B cell (primary cell): Measurements from ENCODE around the gene ILDR1. TPM values are rescaled to one million over a fixed set of nuclear protein-coding genes. Genes with fewer than 3 reads are reported as not detected.
A peak's percentile ranks its signal among the peaks of the same experiment; 100 is the strongest.

ENCODE experiments used
- ATAC-seq: fragments of 200-7000 bp; cut with Tn5 transposase; one replicate; pipeline ENCODE4 v1.10.0; 2021; ENCODE audit warnings: low read depth, mild to moderate bottlenecking, moderate number of reproducible peaks, moderate library complexity
- CTCF ChIA-PET: fragments of 350-600 bp; sonication (Branson Sonifier 250); formaldehyde crosslinking; loops from one replicate; lab custom pipeline; 2021; ENCODE audit warnings: antibody characterized with exemption, inconsistent platforms; lab: Charles Lee
- POLR2A ChIA-PET: fragments of 350-600 bp; sonication (Branson Sonifier 250); formaldehyde crosslinking; loops from one replicate; lab custom pipeline; 2021; ENCODE audit warnings: antibody characterized with exemption; lab: Charles Lee
- DNase-seq: peaks from one replicate; pipeline ENCODE4 v3.0.0; 2013
- H2AFZ ChIP-seq: 2 replicates; pipeline ENCODE4 v1.6.1; 2012; ENCODE audit warnings: mild to moderate bottlenecking, low read depth, low read length; ENCODE audit not compliant: insufficient read depth, poor library complexity, severe bottlenecking
- H3K27ac ChIP-seq, 2 donors: 1 replicate in 1 of 2; 2 replicates in 1 of 2; pipeline ENCODE4 v1.5.1; 2012 to 2013; ENCODE audit warnings: low read length in 2 of 2, mild to moderate bottlenecking in 2 of 2, moderate library complexity in 1 of 2
- H3K27me3 ChIP-seq, 4 experiments: fragments of 200-600 bp in 1 of 4; sonication (generic) in 1 of 4; replicated peaks in 1 of 4; 1 replicate in 2 of 4; 2 replicates in 2 of 4; pipeline versions ENCODE4 v1.6.1 to v1.7.0; 2013 to 2016; ENCODE audit warnings: low read length in 3 of 4, mild to moderate bottlenecking in 2 of 4, mixed read lengths in 1 of 4, moderate library complexity in 1 of 4; ENCODE audit not compliant: insufficient read depth in 4 of 4, control insufficient read depth in 3 of 4; ENCODE audit errors: control extremely low read depth in 1 of 4
- H3K36me3 ChIP-seq, 2 experiments: replicated peaks in 1 of 2; 1 replicate in 1 of 2; 2 replicates in 1 of 2; pipeline versions ENCODE4 v1.6.1 to v1.7.1; 2013; ENCODE audit warnings: low read length in 1 of 2; ENCODE audit not compliant: insufficient read depth in 2 of 2, control insufficient read depth in 1 of 2; ENCODE audit errors: control extremely low read depth in 1 of 2, extremely low read depth in 1 of 2
- H3K4me1 ChIP-seq, 2 donors: fragments of 200-600 bp in 1 of 2; sonication (generic) in 1 of 2; 1 replicate in 1 of 2; 2 replicates in 1 of 2; pipeline versions ENCODE4 v1.5.1 to v1.6.1; 2013 to 2017; ENCODE audit warnings: low read length in 2 of 2; ENCODE audit not compliant: control insufficient read depth in 2 of 2, insufficient read depth in 2 of 2
- H3K4me2 ChIP-seq: replicated peaks from 2 replicates; pipeline ENCODE3; 2012; ENCODE audit warnings: mild to moderate bottlenecking, low read depth, low read length; ENCODE audit not compliant: poor library complexity, severe bottlenecking
- H3K4me3 ChIP-seq, 5 experiments: fragments of 200-600 bp in 1 of 5; sonication (generic) in 1 of 5; 1 replicate in 3 of 5; 2 replicates in 2 of 5; pipeline versions ENCODE4 v1.5.1 to v1.7.0; 2011 to 2016; ENCODE audit warnings: low read length in 4 of 5, mild to moderate bottlenecking in 4 of 5, low read depth in 2 of 5, control low read depth in 1 of 5, moderate library complexity in 1 of 5; ENCODE audit not compliant: insufficient read depth in 1 of 5; ENCODE audit errors: control extremely low read depth in 1 of 5, extremely low read depth in 1 of 5
- H3K79me2 ChIP-seq: fragments of 200-600 bp; sonication (generic); one replicate; pipeline ENCODE4 v1.6.0; 2016; ENCODE audit warnings: low read length; ENCODE audit not compliant: control insufficient read depth, insufficient read depth
- H3K9ac ChIP-seq: fragments of 200-600 bp; sonication (generic); 2 replicates; pipeline ENCODE4 v1.6.1; 2017; ENCODE audit warnings: mild to moderate bottlenecking, low read length, moderate library complexity
- H3K9me3 ChIP-seq, 3 donors: one replicate each; pipeline versions ENCODE4 v1.6.1 to v1.7.1; 2013; ENCODE audit warnings: low read length in 2 of 3; ENCODE audit not compliant: control insufficient read depth in 2 of 3, insufficient read depth in 1 of 3; ENCODE audit errors: control extremely low read depth in 1 of 3
- H4K20me1 ChIP-seq: 2 replicates; pipeline ENCODE4 v1.6.0; 2012; ENCODE audit warnings: mild to moderate bottlenecking, low read length; ENCODE audit not compliant: insufficient read depth, control insufficient read depth, poor library complexity, severe bottlenecking
- H3K27ac Mint-ChIP-seq: one replicate; pipeline ENCODE4 v1.8.0; 2021; ENCODE audit warnings: mixed read lengths
- H3K27me3 Mint-ChIP-seq: one replicate; pipeline ENCODE4 v1.8.0; 2021; ENCODE audit warnings: mixed read lengths
- H3K4me1 Mint-ChIP-seq: one replicate; pipeline ENCODE4 v1.8.0; 2021; ENCODE audit warnings: mixed read lengths
- H3K4me3 Mint-ChIP-seq: one replicate; pipeline ENCODE4 v1.8.0; 2021; ENCODE audit warnings: mixed read lengths
- H3K9me3 Mint-ChIP-seq: one replicate; pipeline ENCODE4 v1.8.0; 2022; ENCODE audit warnings: mixed read lengths; ENCODE audit not compliant: insufficient read depth
- EZH2 ChIP-seq: IDR thresholded peaks from 2 replicates; pipeline ENCODE4 v1.6.1; 2012; ENCODE audit warnings: borderline replicate concordance, low read depth, mild to moderate bottlenecking, moderate library complexity, low read length; ENCODE audit not compliant: insufficient read depth, poor library complexity, severe bottlenecking
- WGBS: methylation state at CpG from one replicate; pipeline ENCODE4 v1.1.5; 2013; ENCODE audit warnings: missing lambda C conversion rate; ENCODE audit not compliant: insufficient coverage; 5-methylcytosine and 5-hydroxymethylcytosine counted together
- intact Hi-C: fragments of 100-400 bp; cut with micrococcal nuclease; formaldehyde crosslinking; loops from one replicate; pipeline ENCODE4 v1.10.0; 2022
- polyA plus RNA-seq: library from polyadenylated mRNA; depleted of rRNA; stranded (reverse); fragments of >200 nt; gene quantifications from 2 replicates; pipeline ENCODE4 v1.2.3, GENCODE V29; 2012
- total RNA-seq, 2 donors: library from RNA; stranded (reverse); fragments of 120-200 nt in 1 of 2; gene quantifications; 1 replicate in 1 of 2; 2 replicates in 1 of 2; pipeline versions ENCODE4 v1.2.3 to v1.2.4, GENCODE V29; 2013 to 2022
- TF ChIP-seq, protein P1 (sequence below): fragments of 200-600 bp; IDR thresholded peaks from one replicate; pipeline ENCODE4 v1.8.0; 2022; ENCODE audit warnings: antibody characterized with exemption, mild to moderate bottlenecking

The ILDR1 gene
- total and polyA plus RNA-seq, 2 donors (not counting 1 experiment from before 2014, with no cell fraction given): 1.9 to 4.7 TPM

DNA sequence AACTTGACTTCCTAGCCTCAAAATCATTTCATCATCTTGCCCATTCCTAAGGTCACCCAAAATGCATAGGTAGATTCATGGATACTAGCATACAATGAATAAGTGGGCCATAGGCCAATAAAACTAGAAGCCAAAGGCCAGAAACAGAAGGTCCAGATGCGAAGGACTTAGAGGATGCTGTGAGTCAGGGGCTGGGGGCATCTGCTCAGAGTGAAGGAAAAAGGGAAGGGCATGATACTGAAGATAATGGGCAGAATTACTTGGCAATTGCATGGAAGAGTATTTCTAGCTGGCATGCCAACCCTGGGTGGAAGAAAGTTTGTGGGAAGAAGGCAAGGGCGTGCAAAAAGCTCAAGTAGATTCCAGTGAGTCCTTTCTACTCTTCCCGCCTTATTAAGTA lies 27.5 kb downstream of the ILDR1 start:
- Mint-ChIP-seq H3K9me3 (no peaks in the 10 kb centered on the region), H3K27ac (peak overlapping the region; percentile 92), H3K4me3 (peak overlapping the region; percentile 65), H3K4me1 (peaks cover 87% of the 10 kb centered on the region), H3K27me3 (no peaks in the 10 kb centered on the region)
- peaks cover 0 to 1% of the 10 kb centered on the region in 2 experiments for H3K36me3 ChIP-seq
- H3K79me2 ChIP-seq: peaks cover 11% of the 10 kb centered on the region
- H3K4me1 ChIP-seq: peaks cover 89 to 92% of the 10 kb centered on the region in 2 donors
- no peaks in the 10 kb centered on the region for H4K20me1 ChIP-seq
- TF ChIP-seq EZH2: no peak
- TF ChIP-seq, protein P1, sequence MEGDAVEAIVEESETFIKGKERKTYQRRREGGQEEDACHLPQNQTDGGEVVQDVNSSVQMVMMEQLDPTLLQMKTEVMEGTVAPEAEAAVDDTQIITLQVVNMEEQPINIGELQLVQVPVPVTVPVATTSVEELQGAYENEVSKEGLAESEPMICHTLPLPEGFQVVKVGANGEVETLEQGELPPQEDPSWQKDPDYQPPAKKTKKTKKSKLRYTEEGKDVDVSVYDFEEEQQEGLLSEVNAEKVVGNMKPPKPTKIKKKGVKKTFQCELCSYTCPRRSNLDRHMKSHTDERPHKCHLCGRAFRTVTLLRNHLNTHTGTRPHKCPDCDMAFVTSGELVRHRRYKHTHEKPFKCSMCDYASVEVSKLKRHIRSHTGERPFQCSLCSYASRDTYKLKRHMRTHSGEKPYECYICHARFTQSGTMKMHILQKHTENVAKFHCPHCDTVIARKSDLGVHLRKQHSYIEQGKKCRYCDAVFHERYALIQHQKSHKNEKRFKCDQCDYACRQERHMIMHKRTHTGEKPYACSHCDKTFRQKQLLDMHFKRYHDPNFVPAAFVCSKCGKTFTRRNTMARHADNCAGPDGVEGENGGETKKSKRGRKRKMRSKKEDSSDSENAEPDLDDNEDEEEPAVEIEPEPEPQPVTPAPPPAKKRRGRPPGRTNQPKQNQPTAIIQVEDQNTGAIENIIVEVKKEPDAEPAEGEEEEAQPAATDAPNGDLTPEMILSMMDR: no peak
- POLR2A ChIA-PET: interaction anchor here (2.3 kb wide), 1 partner anchor 10 kb away, joined by 6 read pairs; no protein-coding TSS in a partner anchor
- WGBS: 80% methylated on average over 1 of the region's 3 CpGs
- H3K27me3 ChIP-seq: no peaks in the 10 kb centered on the region
- peak overlapping the region in 1 of 5 experiments; percentile 29 for H3K4me3 ChIP-seq
- CTCF ChIA-PET: interaction anchor here (0.8 to 4.0 kb wide), 11 partner anchors 18 to 117 kb away, joined by 3 to 27 read pairs (median 4); partner anchors contain the start of gene CD86
- peaks cover 0 to 10% (median 0%) of the 10 kb centered on the region in 3 donors for H3K9me3 ChIP-seq
- H3K9ac ChIP-seq: peak overlapping the region; percentile 37
- intact Hi-C loops: loop anchor here (2.0 kb wide), 2 partner anchors 20 to 82 kb away; no protein-coding TSS in a partner anchor
- peak overlapping the region; percentile 68 for H3K4me2 ChIP-seq
- peak overlapping the region; percentile 73 to 83 for H3K27ac ChIP-seq
- no peak for DNase-seq
- ATAC-seq: no peak
- H2AFZ ChIP-seq: no peak overlapping the region
